Spleen (tissue), 7 donors: ENCODE data around the gene GMDS.

Experiments used
- POLR2A ChIP-seq, 3 donors: fragments of 450-650 bp; IDR thresholded peaks; one replicate each; pipeline ENCODE4 v1.5.1; 2017; ENCODE audit warnings: antibody characterized with exemption in 3 of 3, mild to moderate bottlenecking in 1 of 3
- POLR2AphosphoS5 ChIP-seq, 3 donors: sonication (generic); formaldehyde crosslinking; IDR thresholded peaks; one replicate each; pipeline ENCODE4 v1.5.1; 2017; ENCODE audit warnings: antibody characterized with exemption in 3 of 3
- TF ChIP-seq, protein P1 (sequence below), 11 experiments: fragments of 200-600 bp in 7 of 11; fragments of 450-650 bp in 4 of 11; sonication (generic) in 4 of 11; IDR thresholded peaks in 8 of 11; conservative IDR thresholded peaks in 3 of 11; 1 replicate in 7 of 11; 2 replicates in 4 of 11; pipeline versions ENCODE4 v1.4.0 to v1.8.0; 2016 to 2021; ENCODE audit warnings: antibody characterized with exemption in 11 of 11, inconsistent platforms in 4 of 11, mild to moderate bottlenecking in 1 of 11
- donor health status: DM: no; HTN: no; CAD: no; lungs with moderate emphysema.
- donor health status: DM: no; HTN: no; CAD: no.
- donor health status: DM: no; HTN: no; CAD: no.

DNA sequence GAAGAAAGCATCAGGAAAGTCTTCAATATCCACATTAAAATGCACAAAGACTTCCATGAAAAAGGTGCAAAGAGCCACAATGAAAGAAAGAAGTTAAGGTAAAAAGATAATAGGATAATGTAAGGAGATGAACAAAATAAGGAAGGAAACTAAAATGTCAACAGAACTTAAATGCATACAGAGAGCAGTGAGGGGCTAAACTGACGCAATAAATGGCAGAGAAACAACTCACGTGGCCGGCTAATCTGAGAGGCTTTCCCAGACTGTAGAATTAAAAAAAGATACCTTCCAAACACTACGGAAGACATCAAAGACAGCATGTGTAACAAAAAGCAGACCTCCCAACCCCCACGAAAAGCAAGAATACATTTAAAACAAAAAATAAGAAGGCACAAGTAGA, 73.7 kb downstream of the GMDS start:
- TF ChIP-seq POLR2A (IDR thresholded peaks at IDR 0.05) = no peak
- TF ChIP-seq, protein P1, sequence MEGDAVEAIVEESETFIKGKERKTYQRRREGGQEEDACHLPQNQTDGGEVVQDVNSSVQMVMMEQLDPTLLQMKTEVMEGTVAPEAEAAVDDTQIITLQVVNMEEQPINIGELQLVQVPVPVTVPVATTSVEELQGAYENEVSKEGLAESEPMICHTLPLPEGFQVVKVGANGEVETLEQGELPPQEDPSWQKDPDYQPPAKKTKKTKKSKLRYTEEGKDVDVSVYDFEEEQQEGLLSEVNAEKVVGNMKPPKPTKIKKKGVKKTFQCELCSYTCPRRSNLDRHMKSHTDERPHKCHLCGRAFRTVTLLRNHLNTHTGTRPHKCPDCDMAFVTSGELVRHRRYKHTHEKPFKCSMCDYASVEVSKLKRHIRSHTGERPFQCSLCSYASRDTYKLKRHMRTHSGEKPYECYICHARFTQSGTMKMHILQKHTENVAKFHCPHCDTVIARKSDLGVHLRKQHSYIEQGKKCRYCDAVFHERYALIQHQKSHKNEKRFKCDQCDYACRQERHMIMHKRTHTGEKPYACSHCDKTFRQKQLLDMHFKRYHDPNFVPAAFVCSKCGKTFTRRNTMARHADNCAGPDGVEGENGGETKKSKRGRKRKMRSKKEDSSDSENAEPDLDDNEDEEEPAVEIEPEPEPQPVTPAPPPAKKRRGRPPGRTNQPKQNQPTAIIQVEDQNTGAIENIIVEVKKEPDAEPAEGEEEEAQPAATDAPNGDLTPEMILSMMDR (IDR thresholded peaks at IDR 0.05 in 8 of 11, conservative IDR thresholded peaks at IDR 0.05 in 3 of 11) = no peak
- no peak for TF ChIP-seq POLR2AphosphoS5 (IDR thresholded peaks at IDR 0.05)
